HepG2 (cell line): Measurements from ENCODE around the gene CARS1. TPM values are rescaled to one million over a fixed set of nuclear protein-coding genes. Genes with fewer than 3 reads are reported as not detected.

Experiments used
- ATAC-seq: fragments of 200-7000 bp; cut with Tn5 transposase; 3 replicates; pipeline ENCODE4 v1.9.1; 2020; ENCODE audit warnings: mild to moderate bottlenecking, moderate library complexity
- BruUV-seq: library from RNA; stranded (reverse); fragments of 400-500 nt; replicated peaks from 2 replicates; lab custom pipeline; 2021; lab: Mats Ljungman, UMichigan
- CTCF ChIA-PET: fragments of 300-600 bp; formaldehyde crosslinking; extraction: SDS; loops from one replicate; lab custom pipeline; 2021; ENCODE audit warnings: low total read pairs, inconsistent platforms, low intra/inter-chr PET ratio; lab: Yijun Ruan, JAX
- POLR2A ChIA-PET: fragments of 350-600 bp; sonication (Branson Sonifier 250); formaldehyde crosslinking; loops from one replicate; lab custom pipeline; 2020; ENCODE audit warnings: antibody characterized with exemption, inconsistent platforms; lab: Yijun Ruan, JAX
- DNase-seq: peaks from one replicate; pipeline ENCODE4 v3.0.0-alpha.2; 2015; ENCODE audit warnings: low spot score
- FAIRE-seq: peaks from 3 replicates; lab custom pipeline; 2011; peaks lifted over from hg19 to GRCh38; lab: Jason Lieb, UNC
- H2AFZ ChIP-seq: one replicate; pipeline ENCODE4 v1.6.1; 2011; ENCODE audit warnings: low read length, inconsistent platforms
- H3K27ac ChIP-seq: fragments of 300-600 bp; 3 replicates; pipeline ENCODE4 v1.8.0; 2011; ENCODE audit warnings: mixed run types, mild to moderate bottlenecking, mixed read lengths, low read length, inconsistent platforms; ENCODE audit not compliant: insufficient read depth; ENCODE audit errors: extremely low read length
- H3K27me3 ChIP-seq, 2 experiments: fragments of 200-600 bp in 1 of 2; 2 replicates in 1 of 2; 3 replicates in 1 of 2; pipeline versions ENCODE4 v1.6.0 to v1.8.0; 2011; ENCODE audit warnings: low read length in 2 of 2, mild to moderate bottlenecking in 2 of 2, moderate library complexity in 2 of 2, inconsistent platforms in 1 of 2; ENCODE audit not compliant: insufficient read depth in 2 of 2, control insufficient read depth in 1 of 2
- H3K36me3 ChIP-seq, 2 experiments: fragments of 200-600 bp in 1 of 2; replicated peaks in 1 of 2; 2 replicates in 1 of 2; 3 replicates in 1 of 2; pipeline versions ENCODE4 v1.5.1 to v1.8.0; 2011; ENCODE audit warnings: low read length in 2 of 2, inconsistent platforms in 1 of 2; ENCODE audit not compliant: insufficient read depth in 2 of 2, control insufficient read depth in 1 of 2
- H3K4me1 ChIP-seq: 2 replicates; pipeline ENCODE4 v1.5.1; 2012; ENCODE audit warnings: low read length, inconsistent platforms; ENCODE audit not compliant: insufficient read depth
- H3K4me2 ChIP-seq: 2 replicates; pipeline ENCODE4 v1.6.0; 2011; ENCODE audit warnings: low read depth, low read length, inconsistent platforms
- H3K4me3 ChIP-seq, 3 experiments: fragments of 200-600 bp in 1 of 3; sonication (generic), shearing (Covaris generic) in 1 of 3; replicated peaks in 1 of 3; 2 replicates each; pipeline ENCODE4 v1.5.1; 2011 to 2016; ENCODE audit warnings: low read length in 3 of 3, inconsistent platforms in 2 of 3, low read depth in 2 of 3, mild to moderate bottlenecking in 2 of 3, control low read depth in 1 of 3, mixed read lengths in 1 of 3; ENCODE audit not compliant: insufficient read depth in 1 of 3
- H3K79me2 ChIP-seq: one replicate; pipeline ENCODE4 v1.6.1; 2011; ENCODE audit warnings: low read length, inconsistent platforms; ENCODE audit not compliant: insufficient read depth
- H3K9ac ChIP-seq: 2 replicates; pipeline ENCODE4 v1.6.0; 2011; ENCODE audit warnings: mild to moderate bottlenecking, low read depth, low read length, inconsistent platforms; ENCODE audit not compliant: insufficient read depth
- H3K9me3 ChIP-seq: 2 replicates; pipeline ENCODE4 v1.5.1; 2012; ENCODE audit warnings: mild to moderate bottlenecking, low read length
- H4K20me1 ChIP-seq: 2 replicates; pipeline ENCODE4 v1.6.0; 2011; ENCODE audit warnings: inconsistent platforms, mild to moderate bottlenecking, low read length, moderate library complexity; ENCODE audit not compliant: insufficient read depth
- GMEB2 ChIP-seq: IDR thresholded peaks from 2 replicates; pipeline ENCODE4 v1.6.1; 2016; ENCODE audit warnings: missing biosample characterization, missing genetic modification reagents, low read depth
- MLXIP ChIP-seq: sonication (generic); formaldehyde crosslinking; IDR thresholded peaks from 2 replicates; pipeline ENCODE4 v1.9.0; 2021; ENCODE audit warnings: missing genetic modification reagents, borderline replicate concordance
- SMAD3 ChIP-seq: sonication (generic); formaldehyde crosslinking; IDR thresholded peaks from 2 replicates; pipeline ENCODE4 v1.4.0; 2020; ENCODE audit warnings: missing genetic modification reagents
- SP1 ChIP-seq, 2 experiments: fragments of 450-650 bp in 1 of 2; sonication (generic) in 1 of 2; formaldehyde crosslinking in 1 of 2; IDR thresholded peaks; 2 replicates each; pipeline versions ENCODE4 v1.4.0 to v1.6.1; 2016 to 2020; ENCODE audit warnings: missing genetic modification reagents in 1 of 2
- ZNF496 ChIP-seq: sonication (generic); formaldehyde crosslinking; IDR thresholded peaks from 2 replicates; pipeline ENCODE4 v1.8.1; 2023; ENCODE audit warnings: mild to moderate bottlenecking, moderate library complexity, missing genetic modification reagents; ENCODE audit not compliant: insufficient replicate concordance
- WGBS: methylation state at CpG from one replicate; pipeline ENCODE4 v1.1.6; 2017; ENCODE audit warnings: low lambda C conversion rate; 5-methylcytosine and 5-hydroxymethylcytosine counted together
- in situ Hi-C: cut with HindIII; loops from 2 replicates; pipeline ENCODE4 v1.10.0; 2017; ENCODE audit warnings: low pct_unique_long_range_greater_than_20kb; ENCODE audit not compliant: extremely low pct_ligation_motif_present
- intact Hi-C: fragments of 100-400 bp; cut with micrococcal nuclease; formaldehyde crosslinking; loops from one replicate; pipeline ENCODE4 v1.10.0; 2022; ENCODE audit not compliant: unreplicated experiment
- polyA plus RNA-seq, 8 experiments: library from polyadenylated mRNA; depleted of rRNA in 3 of 8; stranded (reverse) in 7 of 8; unstranded in 1 of 8; fragments of >200 nt; fragmentation: Illumina TruSeq in 4 of 8; extraction: Trizol in 4 of 8; gene quantifications; 2 replicates each; pipeline versions ENCODE4 v1.2.1 to v1.2.3, GENCODE V29; 2011 to 2016; ENCODE audit warnings: low read depth in 4 of 8, missing spikeins in 1 of 8, mixed read lengths in 1 of 8; ENCODE audit not compliant: insufficient read depth in 1 of 8
- total RNA-seq, 5 experiments: library from RNA; depleted of rRNA; stranded (reverse); fragments of >200 nt; fragmentation: Illumina TruSeq; extraction: Trizol; gene quantifications; 2 replicates each; pipeline ENCODE4 v1.2.3, GENCODE V29; 2016; ENCODE audit warnings: low read depth in 1 of 5
- TF ChIP-seq, protein P1 (sequence below): sonication (generic); formaldehyde crosslinking; IDR thresholded peaks from one replicate; pipeline ENCODE4 v1.5.1; 2020; ENCODE audit warnings: mild to moderate bottlenecking, missing genetic modification reagents; ENCODE audit errors: not compliant biosample characterization
- TF ChIP-seq, protein P2 (sequence below): sonication (generic); formaldehyde crosslinking; IDR thresholded peaks from 2 replicates; pipeline ENCODE4 v1.4.0; 2020; ENCODE audit warnings: missing genetic modification reagents

The CARS1 gene
- total and polyA plus RNA-seq, 2 of the 13 experiments (the other 11 are each of a cell fraction or from before 2014, with no cell fraction given) = 33.8 to 47.0 TPM

DNA sequence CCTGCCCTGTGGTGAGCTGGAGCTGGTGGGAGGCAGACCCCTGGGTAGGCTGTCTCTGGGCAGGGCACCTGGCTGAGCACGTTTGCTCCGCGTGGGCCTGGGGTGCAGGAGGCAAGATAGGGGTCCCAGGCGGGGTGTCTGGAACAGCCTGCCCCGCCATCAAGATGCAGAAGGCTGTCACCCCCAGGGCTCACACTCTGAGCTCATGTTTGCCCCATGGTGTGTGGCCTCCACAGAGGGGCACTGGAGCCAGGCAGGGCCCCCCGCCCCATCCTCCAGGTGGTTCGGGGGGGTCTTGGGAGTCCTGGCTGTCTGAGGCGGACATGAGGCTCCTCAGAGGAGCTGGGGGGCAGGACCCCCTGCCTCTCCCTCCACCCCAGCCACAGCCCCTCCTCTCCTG lies 28.9 kb upstream of the CARS1 start:
- in situ Hi-C loops (no loop called here), intact Hi-C loops (no loop called here)
- no TSS peak for BruUV-seq
- Histone ChIP-seq H3K36me3 (no peaks in the 10 kb centered on the region), H2AFZ (no peak overlapping the region), H3K27me3 (peaks cover 4 to 25% of the 10 kb centered on the region in 2 experiments; a peak in 4 of 5 replicates), H3K9me3 (no peaks in the 10 kb centered on the region), H3K9ac (no peak overlapping the region), H3K27ac (no peak overlapping the region), H4K20me1 (no peaks in the 10 kb centered on the region), H3K79me2 (no peaks in the 10 kb centered on the region), H3K4me3 (no peak overlapping the region), H3K4me1 (peaks cover 39% of the 10 kb centered on the region), H3K4me2 (no peak overlapping the region)
- WGBS = no CpG with 5 or more reads among the region's 8 CpGs
- no peak for DNase-seq
- ChIA-PET POLR2A (no interaction called here), CTCF (no interaction called here)
- FAIRE-seq = no peak
- no peak for ATAC-seq
- TF ChIP-seq GMEB2 (no peak), SMAD3 (no peak), MLXIP (CRISPR knock-in tag) (no peak), SP1 (IDR thresholded peaks at IDR 0.05) (no peak), SP1 (CRISPR knock-in tag; IDR thresholded peaks at IDR 0.05) (no peak), ZNF496 (CRISPR knock-in tag) (no peak)
- TF ChIP-seq, protein P1, sequence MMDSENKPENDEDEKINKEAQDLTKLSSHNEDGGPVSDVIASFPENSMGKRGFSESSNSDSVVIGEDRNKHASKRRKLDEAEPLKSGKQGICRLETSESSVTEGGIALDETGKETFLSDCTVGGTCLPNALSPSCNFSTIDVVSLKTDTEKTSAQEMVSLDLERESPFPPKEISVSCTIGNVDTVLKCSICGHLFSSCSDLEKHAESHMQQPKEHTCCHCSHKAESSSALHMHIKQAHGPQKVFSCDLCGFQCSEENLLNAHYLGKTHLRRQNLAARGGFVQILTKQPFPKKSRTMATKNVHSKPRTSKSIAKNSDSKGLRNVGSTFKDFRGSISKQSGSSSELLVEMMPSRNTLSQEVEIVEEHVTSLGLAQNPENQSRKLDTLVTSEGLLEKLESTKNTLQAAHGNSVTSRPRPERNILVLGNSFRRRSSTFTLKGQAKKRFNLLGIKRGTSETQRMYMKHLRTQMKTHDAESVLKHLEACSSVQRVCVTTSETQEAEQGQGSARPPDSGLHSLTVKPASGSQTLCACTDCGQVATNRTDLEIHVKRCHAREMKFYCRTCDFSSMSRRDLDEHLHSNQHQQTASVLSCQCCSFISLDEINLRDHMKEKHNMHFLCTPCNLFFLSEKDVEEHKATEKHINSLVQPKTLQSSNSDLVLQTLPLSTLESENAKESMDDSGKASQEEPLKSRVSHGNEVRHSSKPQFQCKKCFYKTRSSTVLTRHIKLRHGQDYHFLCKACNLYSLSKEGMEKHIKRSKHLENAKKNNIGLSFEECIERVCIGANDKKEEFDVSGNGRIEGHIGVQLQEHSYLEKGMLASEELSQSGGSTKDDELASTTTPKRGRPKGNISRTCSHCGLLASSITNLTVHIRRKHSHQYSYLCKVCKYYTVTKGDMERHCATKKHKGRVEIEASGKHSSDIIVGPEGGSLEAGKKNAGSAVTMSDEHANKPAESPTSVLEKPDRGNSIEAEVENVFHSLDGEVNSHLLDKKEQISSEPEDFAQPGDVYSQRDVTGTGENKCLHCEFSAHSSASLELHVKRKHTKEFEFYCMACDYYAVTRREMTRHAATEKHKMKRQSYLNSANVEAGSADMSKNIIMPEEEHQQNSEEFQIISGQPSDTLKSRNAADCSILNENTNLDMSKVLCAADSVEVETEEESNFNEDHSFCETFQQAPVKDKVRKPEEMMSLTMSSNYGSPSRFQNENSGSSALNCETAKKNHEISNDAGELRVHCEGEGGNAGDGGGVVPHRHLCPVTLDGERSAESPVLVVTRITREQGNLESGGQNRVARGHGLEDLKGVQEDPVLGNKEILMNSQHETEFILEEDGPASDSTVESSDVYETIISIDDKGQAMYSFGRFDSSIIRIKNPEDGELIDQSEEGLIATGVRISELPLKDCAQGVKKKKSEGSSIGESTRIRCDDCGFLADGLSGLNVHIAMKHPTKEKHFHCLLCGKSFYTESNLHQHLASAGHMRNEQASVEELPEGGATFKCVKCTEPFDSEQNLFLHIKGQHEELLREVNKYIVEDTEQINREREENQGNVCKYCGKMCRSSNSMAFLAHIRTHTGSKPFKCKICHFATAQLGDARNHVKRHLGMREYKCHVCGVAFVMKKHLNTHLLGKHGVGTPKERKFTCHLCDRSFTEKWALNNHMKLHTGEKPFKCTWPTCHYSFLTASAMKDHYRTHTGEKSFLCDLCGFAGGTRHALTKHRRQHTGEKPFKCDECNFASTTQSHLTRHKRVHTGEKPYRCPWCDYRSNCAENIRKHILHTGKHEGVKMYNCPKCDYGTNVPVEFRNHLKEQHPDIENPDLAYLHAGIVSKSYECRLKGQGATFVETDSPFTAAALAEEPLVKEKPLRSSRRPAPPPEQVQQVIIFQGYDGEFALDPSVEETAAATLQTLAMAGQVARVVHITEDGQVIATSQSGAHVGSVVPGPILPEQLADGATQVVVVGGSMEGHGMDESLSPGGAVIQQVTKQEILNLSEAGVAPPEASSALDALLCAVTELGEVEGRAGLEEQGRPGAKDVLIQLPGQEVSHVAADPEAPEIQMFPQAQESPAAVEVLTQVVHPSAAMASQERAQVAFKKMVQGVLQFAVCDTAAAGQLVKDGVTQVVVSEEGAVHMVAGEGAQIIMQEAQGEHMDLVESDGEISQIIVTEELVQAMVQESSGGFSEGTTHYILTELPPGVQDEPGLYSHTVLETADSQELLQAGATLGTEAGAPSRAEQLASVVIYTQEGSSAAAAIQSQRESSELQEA (CRISPR knock-in tag) = no peak
- TF ChIP-seq, protein P2, sequence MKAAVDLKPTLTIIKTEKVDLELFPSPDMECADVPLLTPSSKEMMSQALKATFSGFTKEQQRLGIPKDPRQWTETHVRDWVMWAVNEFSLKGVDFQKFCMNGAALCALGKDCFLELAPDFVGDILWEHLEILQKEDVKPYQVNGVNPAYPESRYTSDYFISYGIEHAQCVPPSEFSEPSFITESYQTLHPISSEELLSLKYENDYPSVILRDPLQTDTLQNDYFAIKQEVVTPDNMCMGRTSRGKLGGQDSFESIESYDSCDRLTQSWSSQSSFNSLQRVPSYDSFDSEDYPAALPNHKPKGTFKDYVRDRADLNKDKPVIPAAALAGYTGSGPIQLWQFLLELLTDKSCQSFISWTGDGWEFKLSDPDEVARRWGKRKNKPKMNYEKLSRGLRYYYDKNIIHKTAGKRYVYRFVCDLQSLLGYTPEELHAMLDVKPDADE (CRISPR knock-in tag) = no peak
